Astrocyte (in vitro differentiated cells and primary cell): ENCODE data around the gene SLC25A25.

Source experiments
- EZH2 ChIP-seq: IDR thresholded peaks from 2 replicates; pipeline ENCODE4 v1.6.1; 2012; ENCODE audit warnings: mild to moderate bottlenecking, low read length, inconsistent platforms; ENCODE audit not compliant: insufficient read depth
- TF ChIP-seq, protein P1 (sequence below): IDR thresholded peaks from 2 replicates; pipeline ENCODE4 v1.5.1; 2011; ENCODE audit warnings: low read depth, mild to moderate bottlenecking, inconsistent platforms, low read length, moderate library complexity; ENCODE audit not compliant: insufficient read depth

DNA sequence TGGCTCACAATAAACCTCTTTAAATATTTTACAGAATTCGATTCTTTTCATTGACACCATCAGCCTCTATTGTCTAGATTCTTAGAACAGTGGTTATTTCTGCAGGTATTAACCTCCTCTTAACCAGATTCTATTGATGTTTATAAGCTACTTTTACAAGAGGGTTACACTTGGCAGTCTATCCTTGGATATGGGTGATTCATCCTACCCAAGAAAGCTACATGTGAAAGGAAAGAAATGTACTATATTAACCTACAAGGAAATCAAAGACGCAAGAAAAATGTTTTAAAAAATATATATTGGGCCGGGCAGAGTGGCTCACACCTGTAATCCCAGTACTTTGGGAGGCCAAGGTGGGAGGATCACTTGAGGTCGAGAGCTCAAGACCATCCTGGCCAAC, 16.7 kb downstream of the SLC25A25 start:
- TF ChIP-seq, protein P1, sequence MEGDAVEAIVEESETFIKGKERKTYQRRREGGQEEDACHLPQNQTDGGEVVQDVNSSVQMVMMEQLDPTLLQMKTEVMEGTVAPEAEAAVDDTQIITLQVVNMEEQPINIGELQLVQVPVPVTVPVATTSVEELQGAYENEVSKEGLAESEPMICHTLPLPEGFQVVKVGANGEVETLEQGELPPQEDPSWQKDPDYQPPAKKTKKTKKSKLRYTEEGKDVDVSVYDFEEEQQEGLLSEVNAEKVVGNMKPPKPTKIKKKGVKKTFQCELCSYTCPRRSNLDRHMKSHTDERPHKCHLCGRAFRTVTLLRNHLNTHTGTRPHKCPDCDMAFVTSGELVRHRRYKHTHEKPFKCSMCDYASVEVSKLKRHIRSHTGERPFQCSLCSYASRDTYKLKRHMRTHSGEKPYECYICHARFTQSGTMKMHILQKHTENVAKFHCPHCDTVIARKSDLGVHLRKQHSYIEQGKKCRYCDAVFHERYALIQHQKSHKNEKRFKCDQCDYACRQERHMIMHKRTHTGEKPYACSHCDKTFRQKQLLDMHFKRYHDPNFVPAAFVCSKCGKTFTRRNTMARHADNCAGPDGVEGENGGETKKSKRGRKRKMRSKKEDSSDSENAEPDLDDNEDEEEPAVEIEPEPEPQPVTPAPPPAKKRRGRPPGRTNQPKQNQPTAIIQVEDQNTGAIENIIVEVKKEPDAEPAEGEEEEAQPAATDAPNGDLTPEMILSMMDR, result no peak
- TF ChIP-seq EZH2, result no peak
